ENCODE measurements around the gene KNSTRN. TPM values are rescaled to one million over a fixed set of nuclear protein-coding genes. Genes with fewer than 3 reads are reported as not detected.
A peak's percentile ranks its signal among the peaks of the same experiment; 100 is the strongest.

Gene KNSTRN
- total and polyA plus RNA-seq, 2 of the 13 experiments (the other 11 are each of a cell fraction or from before 2014, with no cell fraction given): 20.3 to 62.3 TPM

DNA sequence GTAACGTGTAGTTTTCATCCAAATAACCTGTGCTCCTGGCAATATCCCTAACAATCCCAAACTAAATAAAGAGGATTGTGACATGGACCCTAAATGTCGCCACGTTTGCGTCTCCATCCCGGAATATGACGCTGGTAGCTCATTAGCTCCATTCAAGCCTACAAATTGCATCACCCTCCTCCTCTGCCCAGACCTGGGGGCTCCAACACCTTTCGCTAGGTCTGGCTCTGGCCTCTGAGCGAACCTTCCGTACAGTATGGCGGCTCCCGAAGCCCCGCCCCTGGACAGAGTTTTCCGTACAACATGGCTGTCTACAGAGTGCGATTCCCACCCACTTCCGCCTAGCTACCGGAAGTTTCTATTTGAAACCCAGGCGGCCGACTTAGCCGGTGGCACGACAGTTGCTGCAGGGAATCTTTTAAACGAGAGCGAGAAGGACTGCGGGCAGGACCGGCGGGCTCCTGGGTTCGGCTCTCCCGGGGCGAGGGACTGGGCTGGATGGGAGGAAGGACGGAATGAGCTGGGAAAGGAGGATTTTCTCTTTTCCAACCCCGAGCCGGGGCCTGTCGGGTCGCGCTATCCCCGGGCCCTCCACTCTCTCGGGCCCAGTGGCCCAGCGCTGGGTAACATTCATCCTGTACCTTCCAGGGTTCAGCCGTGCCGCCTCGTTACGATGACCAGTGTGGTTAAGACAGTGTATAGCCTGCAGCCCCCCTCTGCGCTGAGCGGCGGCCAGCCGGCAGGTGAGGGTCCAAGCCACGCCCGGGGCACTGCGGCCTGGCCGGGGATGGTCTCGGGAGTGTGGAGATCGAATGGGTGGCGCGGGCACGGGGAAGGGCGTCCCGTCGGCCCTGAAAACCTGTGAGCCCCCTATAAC lies at the start of gene KNSTRN (continued):
- no peak for TF ChIP-seq ZNF800 (CRISPR knock-in tag; IDR thresholded peaks at IDR 0.05)
- TF ChIP-seq SOX6 (IDR thresholded peaks at IDR 0.05): no peak
- TF ChIP-seq SOX6 (CRISPR knock-in tag; IDR thresholded peaks at IDR 0.05): no peak
- TF ChIP-seq, protein P1, sequence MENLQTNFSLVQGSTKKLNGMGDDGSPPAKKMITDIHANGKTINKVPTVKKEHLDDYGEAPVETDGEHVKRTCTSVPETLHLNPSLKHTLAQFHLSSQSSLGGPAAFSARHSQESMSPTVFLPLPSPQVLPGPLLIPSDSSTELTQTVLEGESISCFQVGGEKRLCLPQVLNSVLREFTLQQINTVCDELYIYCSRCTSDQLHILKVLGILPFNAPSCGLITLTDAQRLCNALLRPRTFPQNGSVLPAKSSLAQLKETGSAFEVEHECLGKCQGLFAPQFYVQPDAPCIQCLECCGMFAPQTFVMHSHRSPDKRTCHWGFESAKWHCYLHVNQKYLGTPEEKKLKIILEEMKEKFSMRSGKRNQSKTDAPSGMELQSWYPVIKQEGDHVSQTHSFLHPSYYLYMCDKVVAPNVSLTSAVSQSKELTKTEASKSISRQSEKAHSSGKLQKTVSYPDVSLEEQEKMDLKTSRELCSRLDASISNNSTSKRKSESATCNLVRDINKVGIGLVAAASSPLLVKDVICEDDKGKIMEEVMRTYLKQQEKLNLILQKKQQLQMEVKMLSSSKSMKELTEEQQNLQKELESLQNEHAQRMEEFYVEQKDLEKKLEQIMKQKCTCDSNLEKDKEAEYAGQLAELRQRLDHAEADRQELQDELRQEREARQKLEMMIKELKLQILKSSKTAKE (CRISPR knock-in tag; IDR thresholded peaks at IDR 0.05; ENCODE audit: borderline replicate concordance): no peak
- TF ChIP-seq, protein P2, sequence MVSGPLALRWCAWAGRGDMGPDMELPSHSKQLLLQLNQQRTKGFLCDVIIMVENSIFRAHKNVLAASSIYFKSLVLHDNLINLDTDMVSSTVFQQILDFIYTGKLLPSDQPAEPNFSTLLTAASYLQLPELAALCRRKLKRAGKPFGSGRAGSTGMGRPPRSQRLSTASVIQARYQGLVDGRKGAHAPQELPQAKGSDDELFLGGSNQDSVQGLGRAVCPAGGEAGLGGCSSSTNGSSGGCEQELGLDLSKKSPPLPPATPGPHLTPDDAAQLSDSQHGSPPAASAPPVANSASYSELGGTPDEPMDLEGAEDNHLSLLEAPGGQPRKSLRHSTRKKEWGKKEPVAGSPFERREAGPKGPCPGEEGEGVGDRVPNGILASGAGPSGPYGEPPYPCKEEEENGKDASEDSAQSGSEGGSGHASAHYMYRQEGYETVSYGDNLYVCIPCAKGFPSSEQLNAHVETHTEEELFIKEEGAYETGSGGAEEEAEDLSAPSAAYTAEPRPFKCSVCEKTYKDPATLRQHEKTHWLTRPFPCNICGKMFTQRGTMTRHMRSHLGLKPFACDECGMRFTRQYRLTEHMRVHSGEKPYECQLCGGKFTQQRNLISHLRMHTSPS (CRISPR knock-in tag; IDR thresholded peaks at IDR 0.05; ENCODE audit: low read depth): no peak
- TF ChIP-seq ZNF382 (CRISPR knock-in tag; IDR thresholded peaks at IDR 0.05; ENCODE audit: borderline replicate concordance): no peak
- TF ChIP-seq SMAD9 (CRISPR knock-in tag; IDR thresholded peaks at IDR 0.05): no peak
- TF ChIP-seq, protein P3, sequence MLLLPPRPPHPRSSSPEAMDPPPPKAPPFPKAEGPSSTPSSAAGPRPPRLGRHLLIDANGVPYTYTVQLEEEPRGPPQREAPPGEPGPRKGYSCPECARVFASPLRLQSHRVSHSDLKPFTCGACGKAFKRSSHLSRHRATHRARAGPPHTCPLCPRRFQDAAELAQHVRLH (CRISPR knock-in tag; IDR thresholded peaks at IDR 0.05; ENCODE audit: borderline replicate concordance, low read depth): no peak
- TF ChIP-seq ZBTB7A (CRISPR knock-in tag; IDR thresholded peaks at IDR 0.05): no peak
- TF ChIP-seq ZEB1 (IDR thresholded peaks at IDR 0.05; ENCODE audit: insufficient replicate concordance, low read depth): no peak
- TF ChIP-seq, protein P4, sequence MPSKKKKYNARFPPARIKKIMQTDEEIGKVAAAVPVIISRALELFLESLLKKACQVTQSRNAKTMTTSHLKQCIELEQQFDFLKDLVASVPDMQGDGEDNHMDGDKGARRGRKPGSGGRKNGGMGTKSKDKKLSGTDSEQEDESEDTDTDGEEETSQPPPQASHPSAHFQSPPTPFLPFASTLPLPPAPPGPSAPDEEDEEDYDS (CRISPR knock-in tag; IDR thresholded peaks at IDR 0.05): peak; percentile 47
- no peak for TF ChIP-seq HOXA7 (CRISPR knock-in tag; IDR thresholded peaks at IDR 0.05)
- TF ChIP-seq, protein P5, sequence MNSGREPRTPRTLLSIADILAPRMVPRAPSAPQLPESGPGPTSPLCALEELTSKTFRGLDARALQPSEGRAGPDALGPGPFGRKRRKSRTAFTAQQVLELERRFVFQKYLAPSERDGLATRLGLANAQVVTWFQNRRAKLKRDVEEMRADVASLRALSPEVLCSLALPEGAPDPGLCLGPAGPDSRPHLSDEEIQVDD (CRISPR knock-in tag; IDR thresholded peaks at IDR 0.05; ENCODE audit: borderline replicate concordance): no peak
- TF ChIP-seq LCORL (IDR thresholded peaks at IDR 0.05): no peak
- TF ChIP-seq LCORL (CRISPR knock-in tag; IDR thresholded peaks at IDR 0.05): no peak
